Astrocyte (in vitro differentiated cells and primary cell): ENCODE measurements around the gene EGFLAM.

Experiments
- EZH2 ChIP-seq: IDR thresholded peaks from 2 replicates; pipeline ENCODE4 v1.6.1; 2012; ENCODE audit warnings: mild to moderate bottlenecking, low read length, inconsistent platforms; ENCODE audit not compliant: insufficient read depth
- TF ChIP-seq, protein P1 (sequence below): IDR thresholded peaks from 2 replicates; pipeline ENCODE4 v1.5.1; 2011; ENCODE audit warnings: low read depth, mild to moderate bottlenecking, inconsistent platforms, low read length, moderate library complexity; ENCODE audit not compliant: insufficient read depth

DNA sequence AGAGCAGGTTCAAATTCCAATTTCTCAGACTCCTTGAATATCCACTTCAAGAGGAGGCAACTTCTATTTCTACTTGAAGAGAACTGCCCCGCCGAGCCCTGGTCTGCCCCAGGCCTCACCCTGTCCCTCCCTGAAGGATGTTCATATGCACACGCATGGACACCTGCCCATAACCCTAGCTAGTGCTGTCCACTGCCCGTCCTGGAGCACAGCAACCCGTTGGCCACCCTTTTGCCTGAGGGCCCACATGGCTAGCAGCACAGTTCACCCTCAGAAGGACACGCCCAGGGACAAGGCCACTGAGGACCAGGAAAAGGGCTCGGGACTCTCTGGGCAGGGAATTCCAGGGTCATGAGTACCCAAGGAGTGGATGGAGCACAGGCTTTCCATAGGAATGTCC, 63.6 kb downstream of the EGFLAM start:
- TF ChIP-seq EZH2, result no peak
- TF ChIP-seq, protein P1, sequence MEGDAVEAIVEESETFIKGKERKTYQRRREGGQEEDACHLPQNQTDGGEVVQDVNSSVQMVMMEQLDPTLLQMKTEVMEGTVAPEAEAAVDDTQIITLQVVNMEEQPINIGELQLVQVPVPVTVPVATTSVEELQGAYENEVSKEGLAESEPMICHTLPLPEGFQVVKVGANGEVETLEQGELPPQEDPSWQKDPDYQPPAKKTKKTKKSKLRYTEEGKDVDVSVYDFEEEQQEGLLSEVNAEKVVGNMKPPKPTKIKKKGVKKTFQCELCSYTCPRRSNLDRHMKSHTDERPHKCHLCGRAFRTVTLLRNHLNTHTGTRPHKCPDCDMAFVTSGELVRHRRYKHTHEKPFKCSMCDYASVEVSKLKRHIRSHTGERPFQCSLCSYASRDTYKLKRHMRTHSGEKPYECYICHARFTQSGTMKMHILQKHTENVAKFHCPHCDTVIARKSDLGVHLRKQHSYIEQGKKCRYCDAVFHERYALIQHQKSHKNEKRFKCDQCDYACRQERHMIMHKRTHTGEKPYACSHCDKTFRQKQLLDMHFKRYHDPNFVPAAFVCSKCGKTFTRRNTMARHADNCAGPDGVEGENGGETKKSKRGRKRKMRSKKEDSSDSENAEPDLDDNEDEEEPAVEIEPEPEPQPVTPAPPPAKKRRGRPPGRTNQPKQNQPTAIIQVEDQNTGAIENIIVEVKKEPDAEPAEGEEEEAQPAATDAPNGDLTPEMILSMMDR, result no peak
